Hepatocyte (in vitro differentiated cells): ENCODE data around the gene AMBRA1.

Experiments used
- EZH2 ChIP-seq: fragments of 200-600 bp; sonication (generic); IDR thresholded peaks from 2 replicates; pipeline ENCODE4 v1.6.1; 2016; ENCODE audit warnings: antibody characterized with exemption, mild to moderate bottlenecking, borderline replicate concordance
- EZH2phosphoT487 ChIP-seq: fragments of 200-600 bp; sonication (generic); IDR thresholded peaks from one replicate; pipeline ENCODE4 v1.6.1; 2018; ENCODE audit warnings: antibody characterized with exemption, mild to moderate bottlenecking, low read depth, moderate library complexity; ENCODE audit not compliant: unreplicated experiment, severe bottlenecking
- TF ChIP-seq, protein P1 (sequence below): fragments of 200-600 bp; sonication (generic); IDR thresholded peaks from 2 replicates; pipeline ENCODE4 v1.5.1; 2016; ENCODE audit warnings: antibody characterized with exemption, mild to moderate bottlenecking; ENCODE audit not compliant: poor library complexity

- TF ChIP-seq, protein P1, sequence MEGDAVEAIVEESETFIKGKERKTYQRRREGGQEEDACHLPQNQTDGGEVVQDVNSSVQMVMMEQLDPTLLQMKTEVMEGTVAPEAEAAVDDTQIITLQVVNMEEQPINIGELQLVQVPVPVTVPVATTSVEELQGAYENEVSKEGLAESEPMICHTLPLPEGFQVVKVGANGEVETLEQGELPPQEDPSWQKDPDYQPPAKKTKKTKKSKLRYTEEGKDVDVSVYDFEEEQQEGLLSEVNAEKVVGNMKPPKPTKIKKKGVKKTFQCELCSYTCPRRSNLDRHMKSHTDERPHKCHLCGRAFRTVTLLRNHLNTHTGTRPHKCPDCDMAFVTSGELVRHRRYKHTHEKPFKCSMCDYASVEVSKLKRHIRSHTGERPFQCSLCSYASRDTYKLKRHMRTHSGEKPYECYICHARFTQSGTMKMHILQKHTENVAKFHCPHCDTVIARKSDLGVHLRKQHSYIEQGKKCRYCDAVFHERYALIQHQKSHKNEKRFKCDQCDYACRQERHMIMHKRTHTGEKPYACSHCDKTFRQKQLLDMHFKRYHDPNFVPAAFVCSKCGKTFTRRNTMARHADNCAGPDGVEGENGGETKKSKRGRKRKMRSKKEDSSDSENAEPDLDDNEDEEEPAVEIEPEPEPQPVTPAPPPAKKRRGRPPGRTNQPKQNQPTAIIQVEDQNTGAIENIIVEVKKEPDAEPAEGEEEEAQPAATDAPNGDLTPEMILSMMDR = no peak
- TF ChIP-seq EZH2 (no peak), EZH2phosphoT487 (no peak)
These were observed 17.9 kb upstream of the AMBRA1 start for GRCh38 chr11:46611526-46612304.
